Activated CD8-positive, alpha-beta memory T cell treated with anti-CD3 and anti-CD28 coated beads, Interleukin-2, amount 50 U/mL, for 48 hours (primary cell): ENCODE measurements around the gene ARHGDIB.

Experiments
- DNase-seq: peaks from one replicate; pipeline ENCODE4 v3.0.0-alpha.2; 2020

The ARHGDIB gene

GRCh38 chr12:14923944-14924343 lies 37.5 kb downstream of the ARHGDIB start:
- DNase-seq: no peak

- no peak for DNase-seq
Measured at GRCh38 chr12:14921218-14921617, 40.2 kb downstream of the ARHGDIB start.

GRCh38 chr12:14920475-14921126 lies 40.8 kb downstream of the ARHGDIB start:
- DNase-seq: no peak

- no peak for DNase-seq
Measured at GRCh38 chr12:14919455-14919854, 41.9 kb downstream of the ARHGDIB start.

GRCh38 chr12:14915736-14916135 lies 45.7 kb downstream of the ARHGDIB start:
- DNase-seq: no peak

- DNase-seq: no peak
Measured at GRCh38 chr12:14913381-14913781, 48.0 kb downstream of the ARHGDIB start.

GRCh38 chr12:14911131-14911530 lies 50.3 kb downstream of the ARHGDIB start:
- no peak for DNase-seq

GRCh38 chr12:14910090-14910915 lies 51.1 kb downstream of the ARHGDIB start:
- peak; percentile 71 for DNase-seq

GRCh38 chr12:14907953-14908352 lies 53.4 kb downstream of the ARHGDIB start:
- DNase-seq: no peak

GRCh38 chr12:14906114-14906513 lies 55.3 kb downstream of the ARHGDIB start:
- no peak for DNase-seq

GRCh38 chr12:14905269-14906004 lies 56.0 kb downstream of the ARHGDIB start:
- DNase-seq: no peak

- no peak for DNase-seq
Measured at GRCh38 chr12:14904854-14905253, 56.5 kb downstream of the ARHGDIB start.

GRCh38 chr12:14903386-14904098 lies 57.9 kb downstream of the ARHGDIB start:
- DNase-seq: no peak

GRCh38 chr12:14902465-14902864 lies 58.9 kb downstream of the ARHGDIB start:
- DNase-seq: no peak

- DNase-seq: no peak
Measured at GRCh38 chr12:14901228-14901562, 60.2 kb downstream of the ARHGDIB start.

GRCh38 chr12:14900521-14901227 lies 60.7 kb downstream of the ARHGDIB start:
- no peak for DNase-seq

- no peak for DNase-seq
Measured at GRCh38 chr12:14896521-14897169, 64.8 kb downstream of the ARHGDIB start.

GRCh38 chr12:14893506-14894250 lies 67.7 kb downstream of the ARHGDIB start:
- no peak for DNase-seq

GRCh38 chr12:14892726-14893505 lies 68.5 kb downstream of the ARHGDIB start:
- DNase-seq: no peak
